NT2/D1 (cell line): ENCODE data around the gene NDUFA7.

ENCODE experiments used
- SUZ12 ChIP-seq: IDR thresholded peaks from 2 replicates; pipeline ENCODE4 v1.6.1; 2011; ENCODE audit not compliant: insufficient read length, insufficient read depth; ENCODE audit errors: extremely low read depth
- YY1 ChIP-seq: IDR thresholded peaks from 2 replicates; pipeline ENCODE4 v1.6.1; 2011; ENCODE audit not compliant: insufficient read length, insufficient read depth
- ZNF274 ChIP-seq: IDR thresholded peaks from 2 replicates; pipeline ENCODE4 v1.6.1; 2011; ENCODE audit warnings: mild to moderate bottlenecking, low read depth, low read length

GRCh38 chr19:8329996-8330395 is 8.8 kb upstream of the NDUFA7 start:
- TF ChIP-seq ZNF274 (no peak), SUZ12 (no peak), YY1 (no peak)
